ENCODE measurements around the gene CHD2.
A peak's percentile ranks its signal among the peaks of the same experiment; 100 is the strongest.
"Not testable (repeated sequence)": the region's sequence is repeated elsewhere in the genome, so short reads cannot be mapped to it uniquely, and the experiment has no call there.

Gene CHD2

GRCh38 chr15:92899948-92900730 lies at the start of gene CHD2:
Gene CHD2, plus strand, starts transcription at chr15:92900324. Its CDS starts 914 bp downstream, at chr15:92901238.
- peak; percentile 90 for DNase-seq (ENCODE audit: low spot score)

DNA sequence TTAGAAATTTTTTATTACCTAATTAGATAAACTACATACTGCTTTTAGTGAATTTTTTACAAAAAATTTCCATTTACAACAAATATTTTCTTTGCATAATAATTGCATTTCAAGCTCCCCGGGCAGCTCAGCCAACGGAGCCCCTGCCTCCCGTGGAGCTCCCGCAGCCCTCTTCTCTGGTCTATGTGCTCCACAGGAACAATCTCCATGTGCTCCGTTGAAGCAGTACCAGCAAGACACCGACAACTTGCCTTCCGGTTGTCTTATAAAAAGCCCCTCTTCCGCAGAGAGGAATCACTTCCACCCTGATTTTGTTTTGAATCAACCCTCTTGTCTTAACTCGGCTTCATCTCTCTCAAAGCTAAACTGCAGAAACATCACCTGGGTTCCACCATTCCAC lies 46.9 kb upstream of the CHD2 start:
- DNase-seq (ENCODE audit: low spot score), result no peak

GRCh38 chr15:92861742-92862141 lies 38.4 kb upstream of the CHD2 start:
- DNase-seq (ENCODE audit: low spot score), result no peak

DNA sequence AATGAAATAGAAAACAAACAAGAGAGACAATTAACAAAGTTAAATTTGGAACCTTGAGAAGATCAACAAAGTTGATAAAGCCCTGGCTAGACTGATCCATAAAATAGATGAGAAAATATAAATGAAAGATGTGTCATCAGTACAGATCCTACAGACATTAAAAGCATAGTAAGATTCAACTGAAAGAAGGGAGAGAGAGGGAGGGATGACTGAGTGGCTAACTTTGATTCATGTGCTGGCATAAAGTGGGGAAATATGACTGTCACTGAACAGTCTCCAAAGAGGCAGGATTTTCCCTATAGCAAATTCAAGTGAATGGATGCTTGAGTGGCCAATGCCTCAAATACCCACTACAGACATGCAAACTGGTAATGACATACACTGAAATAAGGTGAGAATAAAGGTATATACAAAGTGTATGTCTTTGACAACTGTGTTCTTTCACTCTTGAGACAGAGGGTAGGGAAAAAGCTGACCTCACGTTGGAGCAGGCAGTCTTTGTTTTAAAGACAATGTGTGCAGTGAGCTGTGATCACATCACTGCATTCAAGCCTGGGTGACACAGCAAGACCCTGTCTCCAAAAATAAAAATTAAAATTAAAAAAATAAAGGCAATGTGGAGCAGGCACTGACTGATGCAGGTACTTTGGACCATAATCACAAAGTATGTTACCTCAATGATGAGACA lies 35.9 kb upstream of the CHD2 start:
- DNase-seq (ENCODE audit: low spot score), result no peak

DNA sequence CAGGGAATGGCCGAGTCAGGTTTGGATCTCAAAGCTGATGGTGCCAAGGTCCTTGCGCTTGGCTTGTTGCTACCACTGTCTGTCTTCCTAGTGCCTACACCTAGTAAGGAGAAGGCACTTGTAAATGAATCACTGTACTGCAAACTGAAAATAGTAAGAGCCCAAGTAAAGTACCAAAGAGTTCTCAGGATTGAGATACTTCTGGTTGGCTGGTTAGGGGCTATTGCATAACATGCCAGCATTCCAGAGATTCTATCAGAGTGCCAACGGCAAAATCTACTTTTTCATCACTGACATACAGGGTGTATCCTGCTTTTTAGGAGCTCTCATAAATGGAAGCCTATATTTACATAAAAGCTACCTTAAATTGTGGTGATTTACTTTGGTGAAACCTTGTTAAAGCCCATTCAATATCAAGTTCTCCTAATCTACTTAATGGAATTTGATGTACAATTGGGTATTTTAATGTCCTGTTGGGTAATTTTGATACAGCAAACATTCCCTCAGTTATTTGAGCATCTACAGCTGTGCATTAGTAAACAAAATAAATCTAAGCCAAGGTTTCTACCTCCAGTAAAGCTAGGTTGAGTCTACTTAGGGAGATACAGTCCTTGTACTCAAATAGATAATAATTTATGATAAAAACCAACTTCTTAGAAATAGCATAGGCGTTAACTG lies 30.7 kb upstream of the CHD2 start:
- DNase-seq (ENCODE audit: low spot score), result no peak

DNA sequence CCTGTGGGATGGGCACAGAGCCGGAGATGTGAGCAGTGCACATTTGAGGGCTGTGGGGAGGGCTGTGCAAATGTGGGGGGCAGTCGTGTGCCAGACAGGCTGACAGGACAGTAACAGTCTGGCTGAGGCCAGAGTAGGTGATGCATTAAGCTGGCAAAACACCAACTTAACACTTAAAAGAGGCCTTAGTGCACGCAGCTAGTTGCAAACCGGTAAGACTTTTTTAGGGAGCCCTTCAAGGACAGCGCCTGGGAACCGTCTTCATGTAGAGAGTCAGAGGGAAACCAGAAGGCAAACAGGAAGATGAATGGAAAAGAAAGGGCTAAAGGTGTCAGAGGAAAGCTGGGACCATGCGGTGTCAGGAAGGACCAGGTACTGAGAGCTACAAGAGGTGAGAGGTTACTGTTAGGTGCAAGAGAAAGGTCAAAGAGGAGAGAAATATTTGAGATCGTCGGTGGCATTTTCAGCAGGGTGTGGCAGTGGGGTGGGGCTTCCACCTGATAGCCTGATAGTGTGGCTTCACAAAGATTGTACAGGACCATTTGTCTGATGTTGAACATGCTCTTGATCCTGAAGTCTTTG lies 30.0 kb upstream of the CHD2 start:
- peak; percentile 58 for DNase-seq (ENCODE audit: low spot score)

- not testable (repeated sequence) for DNase-seq (ENCODE audit: low spot score)
Observed at GRCh38 chr15:92872967-92873366, 27.2 kb upstream of the CHD2 start.

- DNase-seq (ENCODE audit: low spot score), result no peak
Observed at GRCh38 chr15:92877000-92877399, 23.1 kb upstream of the CHD2 start.

DNA sequence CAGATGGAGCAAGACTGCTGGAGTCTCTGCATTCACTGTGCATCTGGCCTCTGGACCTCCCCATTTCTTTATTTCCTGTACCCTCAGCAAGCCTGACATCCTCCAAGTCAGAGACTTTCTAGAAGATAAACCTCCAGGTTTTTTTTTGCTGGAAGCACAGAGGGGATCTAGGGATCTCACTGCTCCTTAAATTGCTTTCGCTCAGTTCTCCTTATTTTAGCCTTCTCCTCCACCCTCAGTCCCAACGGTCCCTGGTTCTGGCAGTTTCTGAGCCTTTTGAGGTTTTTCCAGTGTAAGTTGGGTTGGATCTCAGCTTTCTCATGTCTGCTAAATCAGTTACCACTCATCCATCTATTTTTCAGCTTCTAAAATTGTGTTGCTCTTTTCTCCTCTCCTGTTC lies 22.7 kb upstream of the CHD2 start:
- DNase-seq (ENCODE audit: low spot score), result no peak

- peak; percentile 83 for DNase-seq (ENCODE audit: low spot score)
Observed at GRCh38 chr15:92878593-92879053, 21.5 kb upstream of the CHD2 start.

DNA sequence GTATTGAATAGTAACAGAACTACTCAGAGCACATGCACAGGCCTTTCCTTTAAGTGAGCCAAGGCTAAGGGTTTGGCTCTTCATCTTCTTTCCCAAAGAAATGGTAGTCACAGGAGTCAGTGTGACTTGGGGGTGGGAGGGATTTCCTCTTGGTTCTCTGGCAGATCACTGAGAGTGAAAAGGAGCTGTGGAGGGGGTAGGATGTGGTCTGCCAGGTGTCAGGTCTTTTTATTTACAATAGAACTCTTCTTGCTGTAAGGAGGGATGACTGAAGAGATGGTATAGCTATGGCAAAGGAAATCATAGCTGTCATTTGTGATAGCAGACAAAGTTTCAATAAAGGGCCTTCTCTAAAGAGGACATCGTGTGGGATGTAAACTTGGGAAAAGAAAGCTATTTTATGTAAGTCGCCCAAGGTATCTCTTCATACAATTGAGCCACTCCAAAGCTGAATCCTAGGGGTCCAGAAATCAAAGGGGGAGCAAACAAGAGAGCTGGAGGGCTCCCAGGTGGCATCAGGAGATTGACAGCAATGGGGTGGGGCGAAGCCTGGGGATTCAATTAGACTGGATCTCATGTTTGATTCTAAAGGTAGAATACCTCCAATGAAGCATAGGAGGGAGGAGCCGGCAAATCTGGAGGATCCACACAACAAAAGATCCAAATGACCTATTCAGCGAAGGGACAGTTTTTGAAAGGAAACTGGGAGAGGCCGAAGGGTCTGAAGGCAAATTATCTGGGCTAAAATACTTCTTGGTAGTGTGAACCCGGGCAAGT lies 20.0 kb upstream of the CHD2 start:
- peak; percentile 38 for DNase-seq (ENCODE audit: low spot score)

GRCh38 chr15:92880796-92881195 lies 19.3 kb upstream of the CHD2 start:
- DNase-seq (ENCODE audit: low spot score), result peak; percentile 35

DNA sequence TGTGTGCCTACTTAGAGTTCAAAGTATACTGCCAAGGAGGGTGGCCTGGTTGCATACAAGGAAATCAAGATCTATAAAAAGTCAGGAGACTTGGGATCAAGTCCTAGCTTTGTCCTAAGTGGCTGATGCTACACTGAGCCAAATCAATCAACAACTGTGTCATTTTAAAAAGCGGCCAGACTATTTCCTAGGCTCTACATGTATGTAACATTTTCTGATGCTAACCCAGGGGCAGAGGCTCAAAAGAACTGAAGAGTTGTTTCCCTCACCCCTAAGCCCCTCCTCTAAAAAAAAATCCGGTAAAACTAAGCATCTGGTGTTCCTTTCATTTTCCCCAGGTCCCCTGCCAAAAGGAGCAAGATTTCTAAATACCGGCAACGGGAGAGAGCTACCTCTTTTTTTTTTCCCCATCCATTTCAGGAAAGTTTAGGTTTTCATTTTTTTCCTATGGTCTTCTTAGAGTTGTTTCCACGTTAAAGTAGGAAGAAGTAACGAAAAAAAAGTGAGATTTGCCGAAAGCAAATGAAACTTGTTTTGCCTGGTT lies 18.8 kb upstream of the CHD2 start:
- peak; percentile 50 for DNase-seq (ENCODE audit: low spot score)

- DNase-seq (ENCODE audit: low spot score), result peak; percentile 100
Observed at GRCh38 chr15:92881802-92882696, 18.1 kb upstream of the CHD2 start.

GRCh38 chr15:92882697-92883162 lies 17.4 kb upstream of the CHD2 start:
- no peak for DNase-seq (ENCODE audit: low spot score)

GRCh38 chr15:92883163-92883875 lies 16.8 kb upstream of the CHD2 start:
- peak; percentile 81 for DNase-seq (ENCODE audit: low spot score)

GRCh38 chr15:92883876-92884435 lies 16.2 kb upstream of the CHD2 start:
- no peak for DNase-seq (ENCODE audit: low spot score)

- peak; percentile 61 for DNase-seq (ENCODE audit: low spot score)
Observed at GRCh38 chr15:92884436-92885223, 15.5 kb upstream of the CHD2 start.

Data from hematopoietic multipotent progenitor cell treated with erythropoietin and hydrocortisone succinate and interleukin-3 and kit ligand, for 17 days (in vitro differentiated cells).